SK-N-SH (cell line): ENCODE measurements around the gene CHD5. TPM values are rescaled to one million over a fixed set of nuclear protein-coding genes. Genes with fewer than 3 reads are reported as not detected.

Experiments
- CTCF ChIA-PET: fragments of 300-600, 350-600 bp; formaldehyde crosslinking; extraction: SDS; loops from one replicate; lab custom pipeline; 2021; lab: Yijun Ruan, JAX
- POLR2A ChIA-PET: fragments of 350-600 bp; sonication (Branson Sonifier 250); formaldehyde crosslinking; extraction: SDS; loops from one replicate; lab custom pipeline; 2020; ENCODE audit warnings: antibody characterized with exemption, inconsistent platforms; lab: Yijun Ruan, JAX
- DNase-seq: peaks from one replicate; pipeline ENCODE4 v3.0.0; 2012
- H2AFZ ChIP-seq: fragments of 200-600 bp; sonication (generic); 2 replicates; pipeline ENCODE4 v1.8.1; 2016; ENCODE audit warnings: antibody characterized with exemption, mild to moderate bottlenecking, low read depth
- H3F3A ChIP-seq: fragments of 200-600 bp; sonication (generic); replicated peaks from 2 replicates; pipeline ENCODE3; 2016; ENCODE audit warnings: antibody characterized with exemption, mild to moderate bottlenecking; ENCODE audit not compliant: insufficient read depth
- H3K27ac ChIP-seq, 2 experiments: fragments of 200-500 bp in 1 of 2; fragments of 200-600 bp in 1 of 2; sonication (Bioruptor generic) in 1 of 2; sonication (generic), shearing (Covaris generic) in 1 of 2; 2 replicates each; pipeline versions ENCODE4 v1.5.1 to v1.6.1; 2014 to 2016; ENCODE audit warnings: low read depth in 2 of 2, inconsistent platforms in 1 of 2, low read length in 1 of 2, mild to moderate bottlenecking in 1 of 2, mixed read lengths in 1 of 2
- H3K27me3 ChIP-seq: fragments of 200-600 bp; sonication (generic), shearing (Covaris generic); 2 replicates; pipeline ENCODE4 v1.6.1; 2016; ENCODE audit warnings: mixed run types; ENCODE audit not compliant: insufficient read depth
- H3K36me3 ChIP-seq, 2 experiments: fragments of 200-500 bp in 1 of 2; fragments of 200-600 bp in 1 of 2; sonication (Bioruptor generic) in 1 of 2; sonication (generic) in 1 of 2; replicated peaks in 1 of 2; 2 replicates each; pipeline versions ENCODE3 to v1.5.1; 2014 to 2016; ENCODE audit warnings: low read length in 1 of 2, mild to moderate bottlenecking in 1 of 2; ENCODE audit not compliant: insufficient read depth in 2 of 2, control insufficient read depth in 1 of 2
- H3K4me1 ChIP-seq, 2 experiments: fragments of 200-500 bp in 1 of 2; fragments of 200-600 bp in 1 of 2; sonication (Bioruptor generic) in 1 of 2; sonication (generic), shearing (Covaris generic) in 1 of 2; 2 replicates each; pipeline versions ENCODE4 v1.5.1 to v1.6.1; 2014 to 2016; ENCODE audit warnings: low read depth in 1 of 2, low read length in 1 of 2, mixed run types in 1 of 2; ENCODE audit not compliant: insufficient read depth in 2 of 2, control insufficient read depth in 1 of 2
- H3K4me2 ChIP-seq: fragments of 200-600 bp; sonication (generic), shearing (Covaris generic); 2 replicates; pipeline ENCODE4 v1.6.1; 2017; ENCODE audit warnings: mixed run types
- H3K4me3 ChIP-seq, 2 experiments: fragments of 200-500 bp in 1 of 2; fragments of 200-600 bp in 1 of 2; sonication (Bioruptor generic) in 1 of 2; sonication (generic), shearing (Covaris generic) in 1 of 2; 2 replicates each; pipeline versions ENCODE4 v1.5.1 to v1.8.1; 2014 to 2016; ENCODE audit warnings: low read depth in 2 of 2, inconsistent platforms in 1 of 2, low read length in 1 of 2, mild to moderate bottlenecking in 1 of 2, mixed read lengths in 1 of 2, moderate library complexity in 1 of 2
- H3K79me2 ChIP-seq: fragments of 200-600 bp; sonication (generic); 2 replicates; pipeline ENCODE4 v1.8.1; 2017; ENCODE audit warnings: mild to moderate bottlenecking; ENCODE audit not compliant: insufficient read depth
- H3K9ac ChIP-seq: fragments of 200-600 bp; sonication (generic); 2 replicates; pipeline ENCODE4 v1.6.1; 2017; ENCODE audit warnings: mixed run types
- H3K9me2 ChIP-seq: fragments of 200-600 bp; sonication (generic); 2 replicates; pipeline ENCODE4 v1.6.1; 2017; ENCODE audit warnings: mixed run types
- H3K9me3 ChIP-seq: fragments of 200-600 bp; sonication (generic); 2 replicates; pipeline ENCODE4 v1.6.1; 2017; ENCODE audit warnings: mixed run types, mild to moderate bottlenecking, moderate library complexity
- H4K20me1 ChIP-seq: fragments of 200-600 bp; sonication (generic); 2 replicates; pipeline ENCODE4 v1.6.1; 2017; ENCODE audit warnings: mild to moderate bottlenecking, mixed run types; ENCODE audit not compliant: insufficient read depth
- EP300 ChIP-seq, 2 experiments: IDR thresholded peaks; 2 replicates each; pipeline versions ENCODE4 v1.4.0 to v1.6.1; 2012; ENCODE audit warnings: borderline replicate concordance in 1 of 2, low read depth in 1 of 2, low read length in 1 of 2
- FOXJ3 ChIP-seq: sonication (generic); formaldehyde crosslinking; IDR thresholded peaks from 2 replicates; pipeline ENCODE4 v1.5.1; 2020; ENCODE audit warnings: mild to moderate bottlenecking, missing genetic modification reagents
- FOXM1 ChIP-seq: IDR thresholded peaks from 2 replicates; pipeline ENCODE4 v1.4.0; 2012; ENCODE audit warnings: low read depth, mild to moderate bottlenecking
- GATA2 ChIP-seq: sonication (generic); formaldehyde crosslinking; IDR thresholded peaks from 2 replicates; pipeline ENCODE4 v1.5.0; 2020; ENCODE audit warnings: mild to moderate bottlenecking, missing genetic modification reagents
- JUND ChIP-seq: IDR thresholded peaks from 2 replicates; pipeline ENCODE4 v1.4.0; 2012
- MXI1 ChIP-seq: IDR thresholded peaks from 2 replicates; pipeline ENCODE4 v1.6.1; 2012; ENCODE audit warnings: mild to moderate bottlenecking, low read depth, low read length, improper control_type of control experiment
- NFIC ChIP-seq: IDR thresholded peaks from 2 replicates; pipeline ENCODE4 v1.4.0; 2012; ENCODE audit warnings: borderline replicate concordance
- NRF1 ChIP-seq: IDR thresholded peaks from 2 replicates; pipeline ENCODE4 v1.6.1; 2012; ENCODE audit warnings: low read depth, mild to moderate bottlenecking, low read length
- RAD21 ChIP-seq: IDR thresholded peaks from 2 replicates; pipeline ENCODE4 v1.6.1; 2012; ENCODE audit warnings: mild to moderate bottlenecking, low read length
- RFX5 ChIP-seq: IDR thresholded peaks from 2 replicates; pipeline ENCODE4 v1.6.1; 2012; ENCODE audit warnings: mild to moderate bottlenecking, improper control_type of control experiment, low read length
- RXRA ChIP-seq: IDR thresholded peaks from 2 replicates; pipeline ENCODE4 v1.4.0; 2012; ENCODE audit warnings: low read depth, mild to moderate bottlenecking, borderline replicate concordance
- SIN3A ChIP-seq: IDR thresholded peaks from 2 replicates; pipeline ENCODE4 v1.6.1; 2012; ENCODE audit warnings: low read depth, mild to moderate bottlenecking, low read length, moderate library complexity, borderline replicate concordance
- TCF12 ChIP-seq: IDR thresholded peaks from 2 replicates; pipeline ENCODE4 v1.4.0; 2012
- TEAD4 ChIP-seq: IDR thresholded peaks from 2 replicates; pipeline ENCODE4 v1.4.0; 2012; ENCODE audit warnings: mild to moderate bottlenecking, borderline replicate concordance; ENCODE audit not compliant: insufficient read depth
- WGBS: methylation state at CpG from one replicate; pipeline ENCODE4 v1.1.6; 2017; ENCODE audit warnings: low lambda C conversion rate; 5-methylcytosine and 5-hydroxymethylcytosine counted together
- polyA plus RNA-seq, 3 experiments: library from polyadenylated mRNA; depleted of rRNA; stranded (reverse); fragments of >200 nt; gene quantifications; 2 replicates each; pipeline ENCODE4 v1.2.3, GENCODE V29; 2012
- TF ChIP-seq, protein P1 (sequence below): IDR thresholded peaks from 2 replicates; pipeline ENCODE4; 2012
- TF ChIP-seq, protein P2 (sequence below): IDR thresholded peaks from 2 replicates; pipeline ENCODE4 v1.4.0; 2012; ENCODE audit warnings: low read depth, borderline replicate concordance
- TF ChIP-seq, protein P3 (sequence below): IDR thresholded peaks from 2 replicates; pipeline ENCODE4 v1.4.0; 2012; ENCODE audit warnings: low read depth, borderline replicate concordance
- TF ChIP-seq, protein P4 (sequence below): fragments of 200-600 bp; sonication (generic); IDR thresholded peaks from 2 replicates; pipeline ENCODE4 v1.6.1; 2017; ENCODE audit warnings: antibody characterized with exemption, mild to moderate bottlenecking, moderate library complexity

The CHD5 gene
- polyA plus RNA-seq, 1 of the 3 experiments (the other 2 are of a cell fraction) = 0.26 TPM

DNA sequence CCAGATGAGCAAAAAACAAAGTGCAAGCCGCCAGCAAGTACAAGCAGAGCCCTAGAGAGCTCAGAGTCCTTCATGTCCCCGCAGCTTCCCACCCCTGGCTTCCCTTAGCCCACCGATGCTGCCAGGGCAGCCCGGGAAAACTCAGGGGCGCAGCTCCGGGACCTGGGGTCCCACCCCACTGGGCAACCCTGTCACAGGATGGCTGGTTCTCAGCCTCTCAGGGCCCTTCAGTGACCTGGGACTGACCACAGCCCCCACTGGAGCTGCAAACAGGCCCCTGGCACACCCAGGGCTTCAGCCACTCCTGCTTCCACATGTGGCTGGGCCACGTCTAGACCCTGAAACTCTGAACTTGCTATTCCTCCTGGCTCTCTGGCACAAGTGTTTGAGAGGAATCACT is 49.5 kb downstream of the CHD5 start (continued):
- TF ChIP-seq EP300 (IDR thresholded peaks at IDR 0.05; ENCODE audit: borderline replicate concordance in 1 of 2, low read depth in 1 of 2, low read length in 1 of 2) (no peak), RAD21 (no peak), TCF12 (no peak), NFIC (no peak), JUND (no peak), FOXM1 (no peak)

DNA sequence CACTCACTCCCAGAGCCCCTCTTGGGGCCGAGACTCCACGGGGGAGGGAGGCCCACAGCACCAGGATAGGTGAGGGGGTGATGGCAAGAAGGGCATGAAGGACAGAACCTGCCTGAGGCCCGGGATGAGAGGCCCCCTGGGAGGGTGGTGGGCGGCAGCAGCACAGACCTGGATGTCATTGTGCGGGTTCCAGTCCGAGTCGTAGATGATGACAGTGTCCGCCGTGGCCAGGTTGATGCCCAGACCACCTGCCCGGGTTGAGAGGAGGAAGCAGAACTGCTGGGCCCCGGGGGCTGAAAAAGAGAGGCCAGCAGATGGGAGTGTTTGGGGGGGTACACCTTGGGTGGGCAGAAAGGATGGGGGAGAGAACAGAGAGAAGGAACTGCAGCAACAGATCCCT is 50.1 kb downstream of the CHD5 start:
- H3K9ac ChIP-seq = no peak overlapping the region
- no peak overlapping the region for H2AFZ ChIP-seq
- H3K27ac ChIP-seq = no peak overlapping the region
- ChIA-PET POLR2A (no interaction called here), CTCF (interaction anchor here (2.4 kb wide), 1 partner anchor 77 kb away, joined by 7 read pairs; no protein-coding TSS in a partner anchor)
- no peaks in the 10 kb centered on the region for H3K4me1 ChIP-seq
- TF ChIP-seq RFX5 (no peak), NFIC (no peak), NRF1 (no peak), SIN3A (no peak)
- TF ChIP-seq, protein P1, sequence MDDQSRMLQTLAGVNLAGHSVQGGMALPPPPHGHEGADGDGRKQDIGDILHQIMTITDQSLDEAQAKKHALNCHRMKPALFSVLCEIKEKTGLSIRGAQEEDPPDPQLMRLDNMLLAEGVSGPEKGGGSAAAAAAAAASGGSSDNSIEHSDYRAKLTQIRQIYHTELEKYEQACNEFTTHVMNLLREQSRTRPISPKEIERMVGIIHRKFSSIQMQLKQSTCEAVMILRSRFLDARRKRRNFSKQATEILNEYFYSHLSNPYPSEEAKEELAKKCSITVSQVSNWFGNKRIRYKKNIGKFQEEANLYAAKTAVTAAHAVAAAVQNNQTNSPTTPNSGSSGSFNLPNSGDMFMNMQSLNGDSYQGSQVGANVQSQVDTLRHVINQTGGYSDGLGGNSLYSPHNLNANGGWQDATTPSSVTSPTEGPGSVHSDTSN = no peak
- TF ChIP-seq, protein P2, sequence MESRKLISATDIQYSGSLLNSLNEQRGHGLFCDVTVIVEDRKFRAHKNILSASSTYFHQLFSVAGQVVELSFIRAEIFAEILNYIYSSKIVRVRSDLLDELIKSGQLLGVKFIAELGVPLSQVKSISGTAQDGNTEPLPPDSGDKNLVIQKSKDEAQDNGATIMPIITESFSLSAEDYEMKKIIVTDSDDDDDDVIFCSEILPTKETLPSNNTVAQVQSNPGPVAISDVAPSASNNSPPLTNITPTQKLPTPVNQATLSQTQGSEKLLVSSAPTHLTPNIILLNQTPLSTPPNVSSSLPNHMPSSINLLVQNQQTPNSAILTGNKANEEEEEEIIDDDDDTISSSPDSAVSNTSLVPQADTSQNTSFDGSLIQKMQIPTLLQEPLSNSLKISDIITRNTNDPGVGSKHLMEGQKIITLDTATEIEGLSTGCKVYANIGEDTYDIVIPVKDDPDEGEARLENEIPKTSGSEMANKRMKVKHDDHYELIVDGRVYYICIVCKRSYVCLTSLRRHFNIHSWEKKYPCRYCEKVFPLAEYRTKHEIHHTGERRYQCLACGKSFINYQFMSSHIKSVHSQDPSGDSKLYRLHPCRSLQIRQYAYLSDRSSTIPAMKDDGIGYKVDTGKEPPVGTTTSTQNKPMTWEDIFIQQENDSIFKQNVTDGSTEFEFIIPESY = no peak
- TF ChIP-seq, protein P3, sequence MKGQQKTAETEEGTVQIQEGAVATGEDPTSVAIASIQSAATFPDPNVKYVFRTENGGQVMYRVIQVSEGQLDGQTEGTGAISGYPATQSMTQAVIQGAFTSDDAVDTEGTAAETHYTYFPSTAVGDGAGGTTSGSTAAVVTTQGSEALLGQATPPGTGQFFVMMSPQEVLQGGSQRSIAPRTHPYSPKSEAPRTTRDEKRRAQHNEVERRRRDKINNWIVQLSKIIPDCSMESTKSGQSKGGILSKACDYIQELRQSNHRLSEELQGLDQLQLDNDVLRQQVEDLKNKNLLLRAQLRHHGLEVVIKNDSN = no peak
- H3K27me3 ChIP-seq = no peaks in the 10 kb centered on the region
- H3K9me2 ChIP-seq = no peaks in the 10 kb centered on the region
- 62% methylated on average over 9 of the region's 11 CpGs for WGBS
- no peak for DNase-seq
- H3K4me3 ChIP-seq = no peak overlapping the region
- H3K4me2 ChIP-seq = no peak overlapping the region
- H3K9me3 ChIP-seq = 0 out of 2 replicates have a peak, but pooled peaks cover 5% of the 10 kb centered on the region
- no peaks in the 10 kb centered on the region for H4K20me1 ChIP-seq
- no peaks in the 10 kb centered on the region for H3K36me3 ChIP-seq
- H3K79me2 ChIP-seq = no peaks in the 10 kb centered on the region
- no peaks in the 10 kb centered on the region for H3F3A ChIP-seq

DNA sequence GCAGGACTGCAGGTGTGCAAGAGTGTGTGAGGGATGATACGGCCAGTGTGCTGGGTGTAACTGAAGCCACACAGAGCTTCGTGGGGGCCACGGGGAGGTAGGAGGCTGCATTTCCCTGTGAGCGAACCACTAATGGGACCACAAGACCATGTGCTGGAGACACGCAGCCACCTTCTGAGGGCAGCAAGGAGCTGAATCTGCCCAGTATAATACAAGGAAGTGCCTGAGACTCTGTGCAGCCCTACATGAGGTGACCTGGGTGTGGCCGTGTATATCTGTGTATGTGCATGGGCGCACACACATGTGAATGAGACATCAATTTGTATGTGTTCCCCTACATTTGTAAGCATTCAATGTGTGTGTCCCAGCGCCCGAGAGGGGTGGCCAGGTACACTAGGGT is 50.8 kb downstream of the CHD5 start:
- ChIA-PET POLR2A (no interaction called here), CTCF (interaction anchor here (1.1 kb wide), 1 partner anchor 76 kb away, joined by 3 read pairs; no protein-coding TSS in a partner anchor)
- WGBS = 73% methylated on average over 7 of the region's 9 CpGs
- TF ChIP-seq, protein P1 = no peak
- TF ChIP-seq GATA2 (CRISPR knock-in tag) (no peak), TCF12 (no peak), TEAD4 (no peak), FOXJ3 (CRISPR knock-in tag) (no peak), RXRA (no peak), MXI1 (no peak)
- TF ChIP-seq, protein P4, sequence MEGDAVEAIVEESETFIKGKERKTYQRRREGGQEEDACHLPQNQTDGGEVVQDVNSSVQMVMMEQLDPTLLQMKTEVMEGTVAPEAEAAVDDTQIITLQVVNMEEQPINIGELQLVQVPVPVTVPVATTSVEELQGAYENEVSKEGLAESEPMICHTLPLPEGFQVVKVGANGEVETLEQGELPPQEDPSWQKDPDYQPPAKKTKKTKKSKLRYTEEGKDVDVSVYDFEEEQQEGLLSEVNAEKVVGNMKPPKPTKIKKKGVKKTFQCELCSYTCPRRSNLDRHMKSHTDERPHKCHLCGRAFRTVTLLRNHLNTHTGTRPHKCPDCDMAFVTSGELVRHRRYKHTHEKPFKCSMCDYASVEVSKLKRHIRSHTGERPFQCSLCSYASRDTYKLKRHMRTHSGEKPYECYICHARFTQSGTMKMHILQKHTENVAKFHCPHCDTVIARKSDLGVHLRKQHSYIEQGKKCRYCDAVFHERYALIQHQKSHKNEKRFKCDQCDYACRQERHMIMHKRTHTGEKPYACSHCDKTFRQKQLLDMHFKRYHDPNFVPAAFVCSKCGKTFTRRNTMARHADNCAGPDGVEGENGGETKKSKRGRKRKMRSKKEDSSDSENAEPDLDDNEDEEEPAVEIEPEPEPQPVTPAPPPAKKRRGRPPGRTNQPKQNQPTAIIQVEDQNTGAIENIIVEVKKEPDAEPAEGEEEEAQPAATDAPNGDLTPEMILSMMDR = no peak

More for the DNA sequence above, 50.8 kb downstream of the CHD5 start:
- Histone ChIP-seq H3K4me2 (no peak overlapping the region), H3K4me1 (no peaks in the 10 kb centered on the region), H3K27ac (no peak overlapping the region), H3K9ac (no peak overlapping the region), H3K9me3 (0 out of 2 replicates have a peak, but pooled peaks cover 5% of the 10 kb centered on the region), H3K27me3 (no peaks in the 10 kb centered on the region), H4K20me1 (no peaks in the 10 kb centered on the region), H2AFZ (no peak overlapping the region), H3K79me2 (no peaks in the 10 kb centered on the region), H3K9me2 (no peaks in the 10 kb centered on the region), H3K36me3 (no peaks in the 10 kb centered on the region), H3F3A (no peaks in the 10 kb centered on the region), H3K4me3 (no peak overlapping the region)
- DNase-seq = no peak
